ENCODE data around the gene RAD51B.

Gene RAD51B

DNA sequence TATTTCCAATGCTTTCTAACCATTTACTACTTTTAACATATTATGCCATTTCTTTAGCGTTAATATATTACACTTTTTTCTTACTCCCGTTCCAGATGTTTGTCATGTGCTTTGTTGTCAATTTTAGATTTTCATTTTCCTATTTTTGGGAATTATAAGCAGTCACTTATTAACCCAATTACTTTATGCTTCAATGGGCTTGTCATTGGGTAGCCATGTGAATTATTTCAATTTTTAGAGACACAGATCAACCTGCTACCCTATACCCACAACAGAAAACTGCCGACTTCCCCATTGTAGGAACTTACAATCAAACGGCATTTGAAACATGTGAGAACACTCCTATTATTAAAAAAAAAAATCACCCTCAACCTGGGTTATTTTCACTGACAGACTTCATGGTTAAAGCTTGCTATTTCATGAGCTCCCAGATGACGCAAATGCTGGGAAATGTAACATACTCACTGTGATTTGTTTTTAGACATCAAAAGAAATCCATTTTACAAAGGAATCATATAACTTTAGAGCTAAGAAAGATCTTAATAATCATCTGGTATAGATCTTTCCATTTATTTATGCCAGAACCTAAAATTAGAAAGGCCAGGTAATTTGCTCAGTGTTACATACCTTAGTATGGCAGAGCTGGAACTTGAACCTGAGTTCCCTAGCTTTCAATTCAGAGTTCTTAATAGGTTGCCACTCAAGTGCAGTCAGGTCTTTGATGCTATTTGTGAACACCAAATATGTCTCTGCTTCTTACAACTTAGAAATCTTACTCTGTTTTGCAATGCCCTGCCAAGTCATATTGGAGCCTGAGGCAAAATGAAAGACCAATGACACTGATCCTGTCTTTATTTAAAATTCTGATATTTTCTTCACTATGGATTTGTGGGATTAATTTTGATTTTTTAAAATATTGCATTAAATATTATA lies 340.4 kb downstream of the RAD51B start:
- DNase-seq (ENCODE audit: low read depth) = no peak
- H3K4me3 ChIP-seq (replicated peaks; ENCODE audit: low read depth, low read length) = no peak overlapping the region
- TF ChIP-seq, protein P1, sequence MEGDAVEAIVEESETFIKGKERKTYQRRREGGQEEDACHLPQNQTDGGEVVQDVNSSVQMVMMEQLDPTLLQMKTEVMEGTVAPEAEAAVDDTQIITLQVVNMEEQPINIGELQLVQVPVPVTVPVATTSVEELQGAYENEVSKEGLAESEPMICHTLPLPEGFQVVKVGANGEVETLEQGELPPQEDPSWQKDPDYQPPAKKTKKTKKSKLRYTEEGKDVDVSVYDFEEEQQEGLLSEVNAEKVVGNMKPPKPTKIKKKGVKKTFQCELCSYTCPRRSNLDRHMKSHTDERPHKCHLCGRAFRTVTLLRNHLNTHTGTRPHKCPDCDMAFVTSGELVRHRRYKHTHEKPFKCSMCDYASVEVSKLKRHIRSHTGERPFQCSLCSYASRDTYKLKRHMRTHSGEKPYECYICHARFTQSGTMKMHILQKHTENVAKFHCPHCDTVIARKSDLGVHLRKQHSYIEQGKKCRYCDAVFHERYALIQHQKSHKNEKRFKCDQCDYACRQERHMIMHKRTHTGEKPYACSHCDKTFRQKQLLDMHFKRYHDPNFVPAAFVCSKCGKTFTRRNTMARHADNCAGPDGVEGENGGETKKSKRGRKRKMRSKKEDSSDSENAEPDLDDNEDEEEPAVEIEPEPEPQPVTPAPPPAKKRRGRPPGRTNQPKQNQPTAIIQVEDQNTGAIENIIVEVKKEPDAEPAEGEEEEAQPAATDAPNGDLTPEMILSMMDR (IDR thresholded peaks at IDR 0.05; ENCODE audit: low read length, missing control alignments) = no peak

DNA sequence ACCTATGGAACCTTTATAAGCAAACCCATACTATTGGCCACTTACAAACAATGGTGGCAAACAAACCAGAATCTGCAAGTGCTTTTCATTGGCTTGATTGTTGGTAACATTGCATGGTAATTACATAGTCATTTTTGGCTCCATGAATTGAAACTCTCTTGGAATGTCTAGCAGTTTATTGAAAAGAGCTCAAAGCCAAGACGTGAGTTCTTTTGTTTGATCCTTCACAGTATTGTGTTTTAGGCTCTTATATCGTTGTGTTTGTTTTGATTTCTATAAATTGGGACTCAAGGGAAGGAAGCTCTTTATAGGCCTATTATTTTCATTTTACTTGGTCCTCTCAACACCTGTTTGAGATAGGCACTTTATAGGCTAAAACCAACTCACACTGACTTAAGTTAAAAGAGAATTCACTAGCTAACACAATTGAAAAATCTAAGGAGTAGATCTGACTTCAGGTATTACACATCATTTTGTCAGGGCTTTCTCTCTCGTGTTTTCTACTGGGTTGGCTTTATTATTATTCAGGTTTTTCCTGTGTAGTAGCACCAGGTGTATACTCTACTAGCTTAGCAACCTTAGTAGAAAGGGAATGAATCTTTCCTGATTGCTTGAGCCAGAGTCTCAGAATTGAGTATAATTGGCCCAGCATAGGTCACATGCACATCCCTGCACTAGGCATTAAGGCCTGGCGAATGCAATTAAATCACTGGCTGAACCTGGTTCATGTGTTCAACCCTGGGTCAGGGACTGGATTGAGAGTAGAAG lies 341.4 kb downstream of the RAD51B start:
- TF ChIP-seq, protein P1 (IDR thresholded peaks at IDR 0.05; ENCODE audit: low read length, missing control alignments) = no peak
- H3K4me3 ChIP-seq (replicated peaks; ENCODE audit: low read depth, low read length) = no peak overlapping the region
- no peak for DNase-seq (ENCODE audit: low read depth)

DNA sequence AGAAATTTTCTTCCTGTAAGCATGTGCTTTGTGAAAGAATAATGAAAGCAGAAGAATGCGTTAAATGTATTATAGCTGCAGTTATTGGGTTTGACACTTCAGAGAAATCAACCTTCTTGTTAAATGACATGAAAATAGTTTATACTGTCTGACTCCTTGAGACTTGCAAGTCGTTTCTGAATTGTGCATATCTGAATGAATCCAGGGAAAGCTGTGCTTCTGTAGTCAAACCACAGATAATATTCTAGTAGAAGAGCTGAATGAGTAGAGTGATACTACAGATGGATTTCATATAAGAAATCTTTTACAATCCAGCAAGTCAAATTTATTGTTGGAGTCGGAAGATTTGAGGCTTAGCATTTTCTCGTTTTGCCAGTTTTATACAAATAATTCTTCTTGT lies 343.3 kb downstream of the RAD51B start:
- TF ChIP-seq, protein P1 (IDR thresholded peaks at IDR 0.05; ENCODE audit: low read length, missing control alignments) = no peak
- no peak overlapping the region for H3K4me3 ChIP-seq (replicated peaks; ENCODE audit: low read depth, low read length)
- DNase-seq (ENCODE audit: low read depth) = no peak

DNA sequence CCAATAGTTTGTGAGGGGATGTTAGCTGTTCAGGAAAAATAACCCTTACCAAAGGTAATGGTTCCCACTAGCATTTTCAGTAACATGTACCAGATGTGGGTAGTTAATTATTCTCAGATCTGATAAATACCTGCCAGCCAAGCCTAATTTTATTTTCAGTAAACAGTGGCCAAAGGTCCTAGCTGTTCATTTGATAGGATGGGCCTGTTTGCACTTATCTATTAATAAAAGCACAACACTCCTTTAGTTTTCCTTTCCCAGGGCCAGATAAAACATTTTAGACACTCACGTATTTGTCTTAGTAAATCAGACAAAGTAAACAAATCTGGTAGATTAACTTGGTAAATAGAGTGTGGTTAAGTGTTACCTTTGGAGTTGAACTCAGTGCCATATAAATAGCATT lies 345.1 kb downstream of the RAD51B start:
- no peak overlapping the region for H3K4me3 ChIP-seq (replicated peaks; ENCODE audit: low read depth, low read length)
- DNase-seq (ENCODE audit: low read depth) = no peak
- TF ChIP-seq, protein P1 (IDR thresholded peaks at IDR 0.05; ENCODE audit: low read length, missing control alignments) = no peak

DNA sequence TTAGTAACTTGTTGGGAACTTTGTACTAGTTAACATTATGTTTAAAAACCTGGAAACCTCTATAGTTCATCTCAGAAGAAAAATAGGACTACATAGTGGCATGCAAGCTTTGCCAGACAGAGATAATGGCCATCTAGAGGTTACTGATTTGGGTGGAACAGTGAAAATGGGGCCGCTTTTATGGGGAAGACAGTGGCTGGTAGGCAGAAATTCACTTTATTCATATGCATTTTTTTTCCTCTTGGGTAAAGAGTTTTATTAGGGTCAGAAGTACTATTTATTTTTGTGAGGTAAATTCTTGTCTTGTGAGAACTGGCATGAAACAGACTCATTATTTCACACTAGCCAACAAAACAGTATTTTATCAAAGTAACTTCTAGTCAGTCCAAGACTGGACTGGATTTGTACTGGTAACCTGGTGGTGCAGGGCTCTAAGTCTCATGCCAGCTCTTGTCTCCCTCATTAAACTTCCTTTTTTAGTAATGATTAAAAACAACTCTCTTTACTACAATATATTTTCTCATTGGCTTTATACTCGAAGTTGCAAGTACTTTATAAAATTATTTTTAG lies 345.8 kb downstream of the RAD51B start:
- DNase-seq (ENCODE audit: low read depth) = no peak

DNA sequence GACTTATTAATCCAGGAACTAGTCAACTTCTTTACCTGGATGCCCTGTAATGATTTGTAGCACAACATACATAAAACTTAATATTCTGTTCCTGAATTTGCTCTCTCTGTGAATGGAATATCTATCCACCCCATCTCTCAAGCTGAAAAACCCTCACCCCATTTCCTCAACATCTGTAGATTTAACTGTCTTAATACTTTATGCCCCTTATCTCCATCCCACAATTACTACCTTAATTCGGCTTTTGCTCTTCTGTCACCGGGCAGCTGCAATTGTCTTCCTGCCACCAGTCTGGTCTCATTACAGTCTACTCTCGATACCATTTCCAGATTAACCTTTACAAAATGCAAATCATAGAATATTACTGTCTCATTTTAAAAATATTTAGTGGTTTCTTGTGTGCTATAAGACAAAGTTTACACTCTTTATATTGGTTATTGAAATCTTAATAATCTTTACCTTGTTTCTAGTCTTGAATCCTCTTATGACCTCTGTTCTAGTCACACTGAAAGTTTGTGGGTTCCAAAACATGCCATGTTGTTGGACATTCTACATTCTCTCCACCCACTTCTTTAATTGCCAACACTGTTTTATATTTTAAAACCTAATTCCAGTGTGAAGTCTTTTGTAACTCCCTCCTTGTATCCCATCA lies 347.3 kb downstream of the RAD51B start:
- TF ChIP-seq, protein P1 (IDR thresholded peaks at IDR 0.05; ENCODE audit: low read length, missing control alignments) = no peak
- no peak for DNase-seq (ENCODE audit: low read depth)
- H3K4me3 ChIP-seq (replicated peaks; ENCODE audit: low read depth, low read length) = no peak overlapping the region

More for the DNA sequence above, 345.8 kb downstream of the RAD51B start:
- no peak overlapping the region for H3K4me3 ChIP-seq (replicated peaks; ENCODE audit: low read depth, low read length)
- TF ChIP-seq, protein P1 (IDR thresholded peaks at IDR 0.05; ENCODE audit: low read length, missing control alignments) = no peak
